ENCODE results near the gene LEUTX.

LEUTX gene

GRCh38 chr19:39824143-39825092 lies 45.8 kb downstream of the LEUTX start:
- DNase-seq (ENCODE audit: low spot score): peak; percentile 80

GRCh38 chr19:39825093-39825463 lies 46.4 kb downstream of the LEUTX start:
- DNase-seq (ENCODE audit: low spot score): no peak

- no peak for DNase-seq (ENCODE audit: low spot score)
Observed at GRCh38 chr19:39825531-39826076, 47.0 kb downstream of the LEUTX start.

- DNase-seq (ENCODE audit: low spot score): no peak
Observed at GRCh38 chr19:39826311-39826945, 47.8 kb downstream of the LEUTX start.

GRCh38 chr19:39827216-39827615 lies 48.6 kb downstream of the LEUTX start:
- no peak for DNase-seq (ENCODE audit: low spot score)

GRCh38 chr19:39828015-39828653 lies 49.5 kb downstream of the LEUTX start:
- no peak for DNase-seq (ENCODE audit: low spot score)

- DNase-seq (ENCODE audit: low spot score): no peak
Observed at GRCh38 chr19:39828654-39829032, 50.0 kb downstream of the LEUTX start.

GRCh38 chr19:39829702-39830275 lies 51.1 kb downstream of the LEUTX start:
- DNase-seq (ENCODE audit: low spot score): no peak

- no peak for DNase-seq (ENCODE audit: low spot score)
Observed at GRCh38 chr19:39830406-39830805, 51.8 kb downstream of the LEUTX start.

- DNase-seq (ENCODE audit: low spot score): no peak
Observed at GRCh38 chr19:39830847-39831246, 52.2 kb downstream of the LEUTX start.

GRCh38 chr19:39831679-39832078 lies 53.0 kb downstream of the LEUTX start:
- no peak for DNase-seq (ENCODE audit: low spot score)

GRCh38 chr19:39832341-39833083 lies 53.9 kb downstream of the LEUTX start:
- DNase-seq (ENCODE audit: low spot score): no peak

- DNase-seq (ENCODE audit: low spot score): no peak
Observed at GRCh38 chr19:39833160-39833463, 54.5 kb downstream of the LEUTX start.

- peak; percentile 97 for DNase-seq (ENCODE audit: low spot score)
Observed at GRCh38 chr19:39833464-39834286, 55.0 kb downstream of the LEUTX start, which contains the start of gene DYRK1B. TSS of gene DYRK1B (minus strand) at chr19:39834162. CDS start at chr19:39831867, 2,295 bp downstream.

- no peak for DNase-seq (ENCODE audit: low spot score)
Observed at GRCh38 chr19:39834287-39834841, 55.7 kb downstream of the LEUTX start.

Measured in D341Med (cell line).